Measurements from ENCODE around the gene WFS1.

Gene WFS1

DNA sequence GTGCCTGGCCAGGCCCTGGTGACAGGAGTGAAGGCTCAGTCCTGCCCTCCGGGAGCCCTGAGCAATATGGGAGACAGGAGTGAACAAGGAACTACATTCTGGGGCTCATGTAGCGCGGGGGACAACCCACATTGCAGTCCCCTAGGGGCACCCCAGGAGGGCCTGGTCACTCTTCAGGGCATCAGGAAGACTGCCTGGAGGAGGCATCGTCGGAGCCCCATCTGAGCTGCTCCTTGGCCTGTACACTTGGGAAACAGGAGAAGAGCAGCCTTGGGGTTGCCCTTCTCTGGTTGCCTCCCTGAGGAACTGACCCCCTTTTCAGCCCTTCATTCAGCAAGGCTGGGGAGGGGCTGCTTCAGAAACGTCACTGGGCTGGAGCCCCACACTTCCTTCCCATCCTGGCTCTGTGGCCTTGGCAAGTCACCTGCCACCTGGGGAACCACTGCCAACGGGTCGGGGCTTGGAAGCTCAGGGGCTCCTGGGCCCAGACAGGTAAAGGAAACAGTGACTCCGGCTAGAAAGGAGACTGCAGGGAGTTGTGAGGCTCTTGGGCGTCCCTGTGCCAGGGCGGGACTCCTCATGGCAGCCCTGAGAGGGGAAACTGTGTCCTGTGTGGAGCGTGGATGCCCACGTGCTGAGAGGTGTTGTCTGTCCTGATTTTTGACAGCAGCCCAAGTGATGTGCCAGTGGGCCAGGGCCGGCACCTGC, 10.1 kb downstream of the WFS1 start:
- Histone ChIP-seq H3K9ac (ENCODE audit: low read depth in 1 of 2, low read length in 2 of 2) (peak overlapping the region; percentile 66 to 73), H3K27ac (ENCODE audit: low read depth, low read length) (no peak overlapping the region), H3K4me1 (ENCODE audit: control insufficient read depth in 1 of 2, insufficient read depth in 2 of 2, low read length in 2 of 2) (peaks cover 45 to 73% of the 10 kb centered on the region in 2 donors), H3K36me3 (ENCODE audit: control insufficient read depth in 1 of 2, insufficient read depth in 2 of 2, low read length in 2 of 2) (peaks cover 2 to 19% of the 10 kb centered on the region in 2 donors), H3K27me3 (ENCODE audit: control insufficient read depth in 1 of 2, insufficient read depth in 2 of 2, low read length in 2 of 2) (no peaks in the 10 kb centered on the region), H3K9me3 (ENCODE audit: control insufficient read depth in 1 of 2, low read length in 2 of 2) (no peaks in the 10 kb centered on the region), H3K4me3 (ENCODE audit: low read depth in 1 of 2, low read length in 2 of 2) (peak overlapping the region in 1 of 2 donors; percentile 33)

GRCh38 chr4:6280365-6280996, 10.8 kb downstream of the WFS1 start:
- no peak overlapping the region for H3K27ac ChIP-seq (ENCODE audit: low read depth, low read length)
- no peaks in the 10 kb centered on the region for H3K27me3 ChIP-seq (ENCODE audit: control insufficient read depth in 1 of 2, insufficient read depth in 2 of 2, low read length in 2 of 2)
- H3K4me1 ChIP-seq (ENCODE audit: control insufficient read depth in 1 of 2, insufficient read depth in 2 of 2, low read length in 2 of 2) = peaks cover 45 to 73% of the 10 kb centered on the region in 2 donors
- H3K4me3 ChIP-seq (ENCODE audit: low read depth in 1 of 2, low read length in 2 of 2) = no peak overlapping the region
- H3K9me3 ChIP-seq (ENCODE audit: control insufficient read depth in 1 of 2, low read length in 2 of 2) = no peaks in the 10 kb centered on the region
- H3K9ac ChIP-seq (ENCODE audit: low read depth in 1 of 2, low read length in 2 of 2) = no peak overlapping the region
- peaks cover 2 to 20% of the 10 kb centered on the region in 2 donors for H3K36me3 ChIP-seq (ENCODE audit: control insufficient read depth in 1 of 2, insufficient read depth in 2 of 2, low read length in 2 of 2)

- Histone ChIP-seq H3K9ac (ENCODE audit: low read depth in 1 of 2, low read length in 2 of 2) (no peak overlapping the region), H3K27ac (ENCODE audit: low read depth, low read length) (no peak overlapping the region), H3K36me3 (ENCODE audit: control insufficient read depth in 1 of 2, insufficient read depth in 2 of 2, low read length in 2 of 2) (peaks cover 2 to 27% of the 10 kb centered on the region in 2 donors)
Observed at GRCh38 chr4:6281436-6282313, 12.0 kb downstream of the WFS1 start.

GRCh38 chr4:6282314-6282771, 12.7 kb downstream of the WFS1 start:
- Histone ChIP-seq H3K9me3 (ENCODE audit: control insufficient read depth in 1 of 2, low read length in 2 of 2) (no peaks in the 10 kb centered on the region), H3K9ac (ENCODE audit: low read depth in 1 of 2, low read length in 2 of 2) (no peak overlapping the region), H3K27me3 (ENCODE audit: control insufficient read depth in 1 of 2, insufficient read depth in 2 of 2, low read length in 2 of 2) (no peaks in the 10 kb centered on the region), H3K4me3 (ENCODE audit: low read depth in 1 of 2, low read length in 2 of 2) (no peak overlapping the region), H3K4me1 (ENCODE audit: control insufficient read depth in 1 of 2, insufficient read depth in 2 of 2, low read length in 2 of 2) (peaks cover 30 to 55% of the 10 kb centered on the region in 2 donors), H3K27ac (ENCODE audit: low read depth, low read length) (no peak overlapping the region), H3K36me3 (ENCODE audit: control insufficient read depth in 1 of 2, insufficient read depth in 2 of 2, low read length in 2 of 2) (peaks cover 4 to 33% of the 10 kb centered on the region in 2 donors)

More at GRCh38 chr4:6281436-6282313, 12.0 kb downstream of the WFS1 start:
- Histone ChIP-seq H3K4me3 (ENCODE audit: low read depth in 1 of 2, low read length in 2 of 2) (no peak overlapping the region), H3K4me1 (ENCODE audit: control insufficient read depth in 1 of 2, insufficient read depth in 2 of 2, low read length in 2 of 2) (peaks cover 34 to 62% of the 10 kb centered on the region in 2 donors), H3K27me3 (ENCODE audit: control insufficient read depth in 1 of 2, insufficient read depth in 2 of 2, low read length in 2 of 2) (no peaks in the 10 kb centered on the region), H3K9me3 (ENCODE audit: control insufficient read depth in 1 of 2, low read length in 2 of 2) (no peaks in the 10 kb centered on the region)

DNA sequence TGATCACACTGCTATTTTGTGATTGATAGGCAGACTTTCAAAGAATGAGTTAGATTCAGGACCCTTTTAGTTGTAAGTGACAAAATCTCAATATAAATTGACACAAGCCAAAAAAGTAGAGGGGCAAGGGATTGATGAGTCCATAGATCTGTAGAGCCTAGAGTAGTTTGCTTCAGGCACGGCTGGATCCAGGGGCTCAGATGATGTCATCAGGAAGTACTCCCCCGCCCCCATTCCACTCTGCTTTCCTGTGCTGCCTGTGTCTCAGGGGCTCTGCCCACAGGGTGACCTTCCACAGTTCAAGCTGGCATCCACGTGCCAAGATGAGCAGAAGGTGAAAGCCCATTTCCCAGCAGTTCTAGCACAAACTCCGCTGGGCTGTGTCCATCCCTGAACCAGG, 13.6 kb downstream of the WFS1 start:
- Histone ChIP-seq H3K9me3 (ENCODE audit: control insufficient read depth in 1 of 2, low read length in 2 of 2) (no peaks in the 10 kb centered on the region), H3K4me3 (ENCODE audit: low read depth in 1 of 2, low read length in 2 of 2) (no peak overlapping the region), H3K4me1 (ENCODE audit: control insufficient read depth in 1 of 2, insufficient read depth in 2 of 2, low read length in 2 of 2) (peaks cover 23 to 46% of the 10 kb centered on the region in 2 donors), H3K27me3 (ENCODE audit: control insufficient read depth in 1 of 2, insufficient read depth in 2 of 2, low read length in 2 of 2) (no peaks in the 10 kb centered on the region), H3K27ac (ENCODE audit: low read depth, low read length) (no peak overlapping the region), H3K36me3 (ENCODE audit: control insufficient read depth in 1 of 2, insufficient read depth in 2 of 2, low read length in 2 of 2) (peaks cover 5 to 38% of the 10 kb centered on the region in 2 donors), H3K9ac (ENCODE audit: low read depth in 1 of 2, low read length in 2 of 2) (no peak overlapping the region)

GRCh38 chr4:6287017-6287788, 17.6 kb downstream of the WFS1 start:
- no peaks in the 10 kb centered on the region for H3K27me3 ChIP-seq (ENCODE audit: control insufficient read depth in 1 of 2, insufficient read depth in 2 of 2, low read length in 2 of 2)
- H3K36me3 ChIP-seq (ENCODE audit: control insufficient read depth in 1 of 2, insufficient read depth in 2 of 2, low read length in 2 of 2) = peaks cover 13 to 65% of the 10 kb centered on the region in 2 donors
- no peak overlapping the region for H3K9ac ChIP-seq (ENCODE audit: low read depth in 1 of 2, low read length in 2 of 2)
- no peaks in the 10 kb centered on the region for H3K9me3 ChIP-seq (ENCODE audit: control insufficient read depth in 1 of 2, low read length in 2 of 2)
- peaks cover 0 to 7% of the 10 kb centered on the region in 2 donors for H3K4me1 ChIP-seq (ENCODE audit: control insufficient read depth in 1 of 2, insufficient read depth in 2 of 2, low read length in 2 of 2)
- no peak overlapping the region for H3K27ac ChIP-seq (ENCODE audit: low read depth, low read length)
- H3K4me3 ChIP-seq (ENCODE audit: low read depth in 1 of 2, low read length in 2 of 2) = no peak overlapping the region

DNA sequence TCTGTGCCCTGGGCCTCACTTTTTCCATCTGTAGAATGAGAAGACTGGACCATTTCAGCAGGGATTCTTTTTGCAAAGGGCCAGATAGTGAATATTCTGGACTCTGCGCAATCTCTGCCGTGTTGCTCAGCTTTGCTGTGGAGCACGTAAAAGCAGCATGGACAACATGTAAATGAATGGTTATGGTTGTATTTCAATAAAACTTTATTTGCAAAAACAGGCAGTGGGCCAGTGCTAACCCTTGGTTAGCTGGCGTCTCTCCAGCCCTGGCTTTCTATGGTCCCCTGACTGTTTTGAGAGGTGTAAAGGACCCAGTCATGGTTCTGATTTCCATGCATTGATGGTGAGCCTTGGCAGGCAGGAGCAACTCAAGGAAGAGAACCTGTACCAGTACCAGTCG, 18.7 kb downstream of the WFS1 start:
- Histone ChIP-seq H3K9me3 (ENCODE audit: control insufficient read depth in 1 of 2, low read length in 2 of 2) (no peaks in the 10 kb centered on the region), H3K27me3 (ENCODE audit: control insufficient read depth in 1 of 2, insufficient read depth in 2 of 2, low read length in 2 of 2) (no peaks in the 10 kb centered on the region), H3K9ac (ENCODE audit: low read depth in 1 of 2, low read length in 2 of 2) (no peak overlapping the region), H3K36me3 (ENCODE audit: control insufficient read depth in 1 of 2, insufficient read depth in 2 of 2, low read length in 2 of 2) (peaks cover 13 to 64% of the 10 kb centered on the region in 2 donors), H3K27ac (ENCODE audit: low read depth, low read length) (no peak overlapping the region), H3K4me1 (ENCODE audit: control insufficient read depth in 1 of 2, insufficient read depth in 2 of 2, low read length in 2 of 2) (no peaks in the 10 kb centered on the region), H3K4me3 (ENCODE audit: low read depth in 1 of 2, low read length in 2 of 2) (no peak overlapping the region)

DNA sequence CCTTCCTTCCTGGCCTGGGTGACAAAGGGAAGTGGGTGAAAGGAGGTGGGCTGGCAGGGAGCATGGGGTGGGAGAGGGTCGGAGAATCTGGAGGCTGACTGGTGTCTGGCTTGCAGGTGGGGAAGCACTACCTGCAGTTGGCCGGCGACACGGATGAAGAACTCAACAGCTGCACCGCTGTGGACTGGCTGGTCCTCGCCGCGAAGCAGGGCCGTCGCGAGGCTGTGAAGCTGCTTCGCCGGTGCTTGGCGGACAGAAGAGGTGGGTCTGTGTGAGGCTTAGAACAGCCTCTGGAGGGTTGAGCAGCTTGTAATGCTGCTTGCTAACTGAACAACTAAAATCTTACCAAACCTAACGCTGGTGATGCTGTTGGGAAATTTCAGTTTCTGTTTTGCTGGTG, 19.2 kb downstream of the WFS1 start:
- Histone ChIP-seq H3K9ac (ENCODE audit: low read depth in 1 of 2, low read length in 2 of 2) (no peak overlapping the region), H3K4me3 (ENCODE audit: low read depth in 1 of 2, low read length in 2 of 2) (no peak overlapping the region), H3K4me1 (ENCODE audit: control insufficient read depth in 1 of 2, insufficient read depth in 2 of 2, low read length in 2 of 2) (no peaks in the 10 kb centered on the region), H3K9me3 (ENCODE audit: control insufficient read depth in 1 of 2, low read length in 2 of 2) (no peaks in the 10 kb centered on the region), H3K27ac (ENCODE audit: low read depth, low read length) (no peak overlapping the region), H3K36me3 (ENCODE audit: control insufficient read depth in 1 of 2, insufficient read depth in 2 of 2, low read length in 2 of 2) (peaks cover 13 to 66% of the 10 kb centered on the region in 2 donors), H3K27me3 (ENCODE audit: control insufficient read depth in 1 of 2, insufficient read depth in 2 of 2, low read length in 2 of 2) (no peaks in the 10 kb centered on the region)

DNA sequence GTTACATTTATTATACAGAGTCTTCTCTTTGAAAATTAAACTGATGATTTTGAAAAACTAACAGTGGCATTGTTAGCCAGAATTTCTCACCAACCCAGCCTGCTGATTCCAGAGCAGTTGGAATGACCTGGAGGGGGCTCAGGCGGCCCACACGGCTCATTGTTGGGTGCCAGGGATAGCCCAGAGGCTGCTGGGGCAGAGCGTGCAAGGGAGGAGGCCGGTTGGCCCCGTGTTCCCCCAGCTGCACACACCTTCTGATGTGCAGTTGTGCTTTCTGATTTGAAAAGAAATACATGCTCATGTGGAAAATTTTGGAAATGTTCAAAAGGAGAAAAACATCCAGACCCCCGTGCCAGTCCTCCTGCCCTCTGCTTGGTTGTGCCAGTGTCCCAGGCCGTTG, 20.6 kb downstream of the WFS1 start:
- no peaks in the 10 kb centered on the region for H3K9me3 ChIP-seq (ENCODE audit: control insufficient read depth in 1 of 2, low read length in 2 of 2)
- no peak overlapping the region for H3K27ac ChIP-seq (ENCODE audit: low read depth, low read length)
- no peaks in the 10 kb centered on the region for H3K27me3 ChIP-seq (ENCODE audit: control insufficient read depth in 1 of 2, insufficient read depth in 2 of 2, low read length in 2 of 2)
- H3K4me1 ChIP-seq (ENCODE audit: control insufficient read depth in 1 of 2, insufficient read depth in 2 of 2, low read length in 2 of 2) = no peaks in the 10 kb centered on the region
- no peak overlapping the region for H3K4me3 ChIP-seq (ENCODE audit: low read depth in 1 of 2, low read length in 2 of 2)
- peaks cover 13 to 78% of the 10 kb centered on the region in 2 donors for H3K36me3 ChIP-seq (ENCODE audit: control insufficient read depth in 1 of 2, insufficient read depth in 2 of 2, low read length in 2 of 2)
- H3K9ac ChIP-seq (ENCODE audit: low read depth in 1 of 2, low read length in 2 of 2) = no peak overlapping the region

All from duodenal mucosa (tissue), 2 donors.